Keratinocyte (primary cell): ENCODE measurements around the gene GPR176. TPM values are rescaled to one million over a fixed set of nuclear protein-coding genes. Genes with fewer than 3 reads are reported as not detected.

ENCODE experiments used
- DNase-seq: peaks from one replicate; pipeline ENCODE4 v3.0.0-alpha.2; 2011; ENCODE audit warnings: low read depth, missing footprints, low spot score
- FAIRE-seq: peaks from 2 replicates; lab custom pipeline; 2011; peaks lifted over from hg19 to GRCh38; lab: Jason Lieb, UNC
- H2AFZ ChIP-seq: 2 replicates; pipeline ENCODE4 v1.6.0; 2012; ENCODE audit warnings: low read length, control low read depth, inconsistent platforms; ENCODE audit not compliant: control insufficient read depth
- H3K27ac ChIP-seq: 2 replicates; pipeline ENCODE4 v1.5.1; 2011; ENCODE audit warnings: low read length; ENCODE audit not compliant: control insufficient read depth, insufficient read depth
- H3K27me3 ChIP-seq: 3 replicates; pipeline ENCODE4 v1.6.0; 2011; ENCODE audit warnings: low read length; ENCODE audit not compliant: control insufficient read depth, insufficient read depth; ENCODE audit errors: extremely low read depth
- H3K36me3 ChIP-seq, 2 experiments: 2 replicates in 1 of 2; 3 replicates in 1 of 2; pipeline ENCODE4 v1.5.1; 2011; ENCODE audit warnings: low read length in 2 of 2, mild to moderate bottlenecking in 1 of 2; ENCODE audit not compliant: control insufficient read depth in 2 of 2, insufficient read depth in 2 of 2; ENCODE audit errors: extremely low read depth in 1 of 2
- H3K4me1 ChIP-seq: 3 replicates; pipeline ENCODE4 v1.5.1; 2011; ENCODE audit warnings: low read length; ENCODE audit not compliant: control insufficient read depth, insufficient read depth; ENCODE audit errors: extremely low read depth
- H3K4me2 ChIP-seq: 3 replicates; pipeline ENCODE4 v1.6.0; 2011; ENCODE audit warnings: low read depth, low read length; ENCODE audit not compliant: control insufficient read depth, insufficient read depth; ENCODE audit errors: extremely low read depth
- H3K4me3 ChIP-seq, 3 experiments: fragments of 200-600 bp in 1 of 3; sonication (generic) in 1 of 3; 2 replicates in 2 of 3; 3 replicates in 1 of 3; pipeline ENCODE4 v1.5.1; 2011 to 2016; ENCODE audit warnings: low read length in 3 of 3, mild to moderate bottlenecking in 3 of 3, control low read depth in 2 of 3, inconsistent platforms in 1 of 3, low read depth in 1 of 3, mixed read lengths in 1 of 3, mixed run types in 1 of 3, moderate library complexity in 1 of 3; ENCODE audit not compliant: control insufficient read depth in 2 of 3, insufficient read depth in 2 of 3; ENCODE audit errors: extremely low read depth in 1 of 3
- H3K79me2 ChIP-seq: 2 replicates; pipeline ENCODE4 v1.6.0; 2012; ENCODE audit warnings: low read length; ENCODE audit not compliant: control insufficient read depth, insufficient read depth
- H3K9ac ChIP-seq: 3 replicates; pipeline ENCODE4 v1.6.0; 2011; ENCODE audit warnings: low read length; ENCODE audit not compliant: control insufficient read depth, insufficient read depth; ENCODE audit errors: extremely low read depth
- H3K9me1 ChIP-seq: 3 replicates; pipeline ENCODE4 v1.6.0; 2011; ENCODE audit warnings: low read length; ENCODE audit not compliant: control insufficient read depth, insufficient read depth; ENCODE audit errors: extremely low read depth
- H3K9me3 ChIP-seq: 2 replicates; pipeline ENCODE4 v1.5.1; 2012; ENCODE audit warnings: low read depth, low read length; ENCODE audit not compliant: control insufficient read depth
- H4K20me1 ChIP-seq: 3 replicates; pipeline ENCODE4 v1.6.0; 2011; ENCODE audit warnings: low read length; ENCODE audit not compliant: control insufficient read depth, insufficient read depth; ENCODE audit errors: extremely low read depth
- EZH2 ChIP-seq: IDR thresholded peaks from one replicate; pipeline ENCODE4 v1.6.1; 2012; ENCODE audit warnings: inconsistent platforms, mild to moderate bottlenecking, low read length, moderate library complexity
- dilution Hi-C: fragments of 300-500 bp; cut with MboI; formaldehyde crosslinking; loops from one replicate; pipeline ENCODE4 v1.7.0; 2020; ENCODE audit warnings: low sequenced_read_pairs; ENCODE audit not compliant: extremely low pct_ligation_motif_present
- polyA plus RNA-seq, 5 experiments: library from polyadenylated mRNA; depleted of rRNA in 3 of 5; stranded (reverse) in 3 of 5; stranded (forward) in 1 of 5; unstranded in 1 of 5; fragments of >200 nt; gene quantifications; 1 replicate in 1 of 5; 2 replicates in 3 of 5; 3 replicates in 1 of 5; pipeline versions ENCODE4 v1.2.1 to v1.2.3, GENCODE V29; 2011 to 2012; ENCODE audit warnings: missing spikeins in 2 of 5, low read depth in 1 of 5, low replicate concordance in 1 of 5
- TF ChIP-seq, protein P1 (sequence below), 3 experiments: IDR thresholded peaks in 1 of 3; conservative IDR thresholded peaks in 1 of 3; optimal IDR thresholded peaks in 1 of 3; 2 replicates in 2 of 3; 3 replicates in 1 of 3; pipeline versions ENCODE3 to v1.5.1; 2011; ENCODE audit warnings: low read length in 3 of 3, mild to moderate bottlenecking in 3 of 3, moderate library complexity in 2 of 3, control low read depth in 1 of 3, inconsistent platforms in 1 of 3; ENCODE audit not compliant: insufficient read depth in 2 of 3; ENCODE audit errors: extremely low read depth in 1 of 3

The GPR176 gene
- polyA plus RNA-seq, 1 donor (not counting 4 experiments of a cell fraction or from before 2014, with no cell fraction given) = 12.5 TPM

DNA sequence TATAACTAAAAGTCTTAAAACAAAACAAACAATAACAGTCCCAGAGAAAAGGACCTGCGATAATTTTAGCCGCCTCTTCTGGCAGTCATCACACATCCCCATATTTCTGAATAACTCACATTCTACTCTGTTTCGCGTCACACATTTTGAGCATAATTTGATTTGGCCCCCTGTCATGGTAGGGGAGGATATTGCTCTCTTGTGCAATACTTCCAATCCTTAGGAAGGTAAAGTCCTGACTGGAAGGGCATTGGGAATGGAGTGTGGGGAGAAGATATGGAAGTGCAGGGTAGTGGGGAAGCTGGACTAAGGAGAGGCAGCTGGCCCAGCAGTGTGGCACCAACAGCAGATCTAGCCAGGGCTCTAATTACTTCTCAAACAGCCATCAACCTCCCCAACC, 126.1 kb downstream of the GPR176 start:
- H4K20me1 ChIP-seq = no peaks in the 10 kb centered on the region
- TF ChIP-seq, protein P1, sequence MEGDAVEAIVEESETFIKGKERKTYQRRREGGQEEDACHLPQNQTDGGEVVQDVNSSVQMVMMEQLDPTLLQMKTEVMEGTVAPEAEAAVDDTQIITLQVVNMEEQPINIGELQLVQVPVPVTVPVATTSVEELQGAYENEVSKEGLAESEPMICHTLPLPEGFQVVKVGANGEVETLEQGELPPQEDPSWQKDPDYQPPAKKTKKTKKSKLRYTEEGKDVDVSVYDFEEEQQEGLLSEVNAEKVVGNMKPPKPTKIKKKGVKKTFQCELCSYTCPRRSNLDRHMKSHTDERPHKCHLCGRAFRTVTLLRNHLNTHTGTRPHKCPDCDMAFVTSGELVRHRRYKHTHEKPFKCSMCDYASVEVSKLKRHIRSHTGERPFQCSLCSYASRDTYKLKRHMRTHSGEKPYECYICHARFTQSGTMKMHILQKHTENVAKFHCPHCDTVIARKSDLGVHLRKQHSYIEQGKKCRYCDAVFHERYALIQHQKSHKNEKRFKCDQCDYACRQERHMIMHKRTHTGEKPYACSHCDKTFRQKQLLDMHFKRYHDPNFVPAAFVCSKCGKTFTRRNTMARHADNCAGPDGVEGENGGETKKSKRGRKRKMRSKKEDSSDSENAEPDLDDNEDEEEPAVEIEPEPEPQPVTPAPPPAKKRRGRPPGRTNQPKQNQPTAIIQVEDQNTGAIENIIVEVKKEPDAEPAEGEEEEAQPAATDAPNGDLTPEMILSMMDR (optimal IDR thresholded peaks at IDR 0.05 in 1 of 3, IDR thresholded peaks at IDR 0.05 in 1 of 3, conservative IDR thresholded peaks at IDR 0.05 in 1 of 3; ENCODE audit: extremely low read depth in 1 of 3, insufficient read depth in 2 of 3, low read length in 3 of 3) = no peak
- no peak for TF ChIP-seq EZH2
- no peaks in the 10 kb centered on the region for H3K36me3 ChIP-seq
- no peak overlapping the region for H3K4me2 ChIP-seq
- no peak overlapping the region for H3K9ac ChIP-seq
- no peak for DNase-seq
- H3K79me2 ChIP-seq = no peaks in the 10 kb centered on the region
- H3K9me3 ChIP-seq = no peaks in the 10 kb centered on the region
- dilution Hi-C loops = no loop called here
- FAIRE-seq = no peak
- no peaks in the 10 kb centered on the region for H3K9me1 ChIP-seq
- H3K27ac ChIP-seq = no peak overlapping the region
- no peaks in the 10 kb centered on the region for H3K4me1 ChIP-seq
- H3K27me3 ChIP-seq = no peaks in the 10 kb centered on the region
- H3K4me3 ChIP-seq = no peak overlapping the region
- H2AFZ ChIP-seq = no peak overlapping the region

DNA sequence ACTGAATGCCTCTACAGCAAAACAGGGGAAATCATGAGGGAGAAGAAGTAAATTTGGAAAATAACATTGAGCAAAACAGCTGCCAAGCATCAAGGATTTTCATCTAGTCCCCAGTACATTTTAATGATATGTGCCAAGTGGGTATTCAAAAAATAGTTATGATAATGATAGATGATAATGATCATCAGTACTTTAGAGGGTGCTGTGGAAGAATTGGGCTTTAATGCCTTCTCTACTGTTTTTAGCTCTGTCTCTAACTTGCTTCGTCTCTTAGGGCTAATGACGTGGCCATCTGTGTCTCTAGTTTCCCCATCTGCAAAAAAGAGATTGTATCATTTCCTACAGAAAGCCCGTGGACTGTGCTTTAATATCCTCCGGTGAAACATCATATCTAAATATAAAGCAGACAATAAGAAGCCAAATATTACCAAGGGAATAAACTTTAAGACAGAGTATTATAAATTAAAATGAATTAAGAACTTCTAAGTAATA, 127.2 kb downstream of the GPR176 start:
- Histone ChIP-seq H3K36me3 (no peaks in the 10 kb centered on the region), H3K79me2 (no peaks in the 10 kb centered on the region), H2AFZ (no peak overlapping the region), H4K20me1 (no peaks in the 10 kb centered on the region), H3K4me1 (no peaks in the 10 kb centered on the region), H3K4me3 (no peak overlapping the region), H3K27ac (no peak overlapping the region), H3K27me3 (no peaks in the 10 kb centered on the region), H3K9me1 (no peaks in the 10 kb centered on the region), H3K9me3 (no peaks in the 10 kb centered on the region), H3K9ac (no peak overlapping the region), H3K4me2 (no peak overlapping the region)
- no peak for FAIRE-seq
- dilution Hi-C loops = no loop called here
- DNase-seq = no peak
- TF ChIP-seq, protein P1 (optimal IDR thresholded peaks at IDR 0.05 in 1 of 3, IDR thresholded peaks at IDR 0.05 in 1 of 3, conservative IDR thresholded peaks at IDR 0.05 in 1 of 3; ENCODE audit: extremely low read depth in 1 of 3, insufficient read depth in 2 of 3, low read length in 3 of 3) = no peak
- no peak for TF ChIP-seq EZH2
